ENCODE data around the gene THOC2. TPM values are rescaled to one million over a fixed set of nuclear protein-coding genes. Genes with fewer than 3 reads are reported as not detected.

Gene THOC2
- total and polyA plus RNA-seq, 9 of the 15 experiments (the other 6 are each of a cell fraction or from before 2014, with no cell fraction given): 131 to 234 (median 192) TPM

DNA sequence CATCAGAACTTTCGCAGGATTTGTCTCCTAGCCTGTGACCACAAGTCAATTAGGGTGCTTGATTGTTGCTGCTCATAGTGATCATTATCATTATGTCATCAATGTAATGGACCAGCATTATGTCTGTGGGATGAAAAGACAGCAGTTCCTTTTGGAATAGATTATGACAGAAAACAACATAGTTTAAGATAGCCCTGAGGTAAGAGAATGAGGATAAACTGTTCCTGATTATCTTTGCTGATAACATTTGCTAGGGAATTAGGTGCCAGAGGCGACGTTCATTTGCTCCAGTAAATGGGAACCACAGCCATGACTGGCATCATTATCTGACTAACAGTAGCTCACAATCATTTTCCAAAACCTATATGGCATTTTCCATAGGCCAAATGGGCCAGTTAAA lies 12.7 kb upstream of the THOC2 start:
- H3K4me2 ChIP-seq (ENCODE audit: insufficient read depth, low read length): no peak overlapping the region
- POLR2A ChIA-PET: no interaction called here
- no peak overlapping the region for H2AFZ ChIP-seq (ENCODE audit: low read depth, low read length)
- H3K9ac ChIP-seq (ENCODE audit: insufficient read depth in 1 of 2, low read depth in 2 of 2, low read length in 2 of 2): no peak overlapping the region
- no peaks in the 10 kb centered on the region for H3K27me3 ChIP-seq (ENCODE audit: control insufficient read depth in 2 of 2, insufficient read depth in 2 of 2, low read length in 2 of 2)
- H4K20me1 ChIP-seq (replicated peaks; ENCODE audit: control insufficient read depth, insufficient read depth, low read length): no peaks in the 10 kb centered on the region
- CTCF ChIA-PET (ENCODE audit: low intra/inter-chr PET ratio): no interaction called here
- intact Hi-C loops (cut with micrococcal nuclease): no loop called here
- H3K4me3 ChIP-seq: no peak overlapping the region
- no peak for FAIRE-seq
- no peaks in the 10 kb centered on the region for H3K9me1 ChIP-seq (ENCODE audit: control insufficient read depth, insufficient read depth, low read length)
- no peak for ATAC-seq
- H3K9me3 ChIP-seq (replicated peaks; ENCODE audit: control insufficient read depth, insufficient read depth, low read depth, low read length): no peaks in the 10 kb centered on the region
- 0 out of 5 replicates have a peak, but pooled peaks cover 0 to 2% of the 10 kb centered on the region in 2 experiments for H3K4me1 ChIP-seq (replicated peaks in 1 of 2; ENCODE audit: control insufficient read depth in 2 of 2, insufficient read depth in 2 of 2, low read length in 2 of 2)
- no peak overlapping the region for H3K27ac ChIP-seq (ENCODE audit: extremely low read depth, low read depth, low read length)
- H3K36me3 ChIP-seq (ENCODE audit: control insufficient read depth, insufficient read depth, low read length): no peaks in the 10 kb centered on the region
- H3K79me2 ChIP-seq (ENCODE audit: control insufficient read depth, insufficient read depth, low read length): no peaks in the 10 kb centered on the region
- in situ Hi-C loops (cut with MboI): no loop called here
- WGBS (ENCODE audit: insufficient coverage, low coverage, missing lambda C conversion rate): 33% methylated on average over 3 of the region's 3 CpGs
- TF ChIP-seq SOX6 (IDR thresholded peaks at IDR 0.05): no peak
- no peak for TF ChIP-seq ZNF77 (CRISPR knock-in tag; IDR thresholded peaks at IDR 0.05)
- TF ChIP-seq FIP1L1 (IDR thresholded peaks at IDR 0.05; ENCODE audit: low read depth, low read length, poor library complexity, severe bottlenecking): no peak
- TF ChIP-seq TAF9B (IDR thresholded peaks at IDR 0.05; ENCODE audit: partially characterized antibody): no peak
- no peak for TF ChIP-seq CBFA2T3 (IDR thresholded peaks at IDR 0.05)
- TF ChIP-seq ZNF324 (CRISPR knock-in tag; IDR thresholded peaks at IDR 0.05): no peak
- no peak for TF ChIP-seq RBFOX2 (IDR thresholded peaks at IDR 0.05; ENCODE audit: low read depth, low read length)
- TF ChIP-seq ZNF3 (CRISPR knock-in tag; IDR thresholded peaks at IDR 0.05): no peak
- TF ChIP-seq ADNP (tag; IDR thresholded peaks at IDR 0.05): no peak
- TF ChIP-seq PHF8 (IDR thresholded peaks at IDR 0.05; ENCODE audit: borderline replicate concordance, low read length): no peak
- no peak for TF ChIP-seq POLR2AphosphoS2 (IDR thresholded peaks at IDR 0.05; ENCODE audit: low read length)
- no peak for TF ChIP-seq ZNF311 (CRISPR knock-in tag; IDR thresholded peaks at IDR 0.05)
- no TSS peak for BruUV-seq (replicated peaks)
- DNase-seq (ENCODE audit: extremely low read depth in 1 of 4, low spot score in 3 of 4): no peak
